ENCODE results near the gene PARP3. TPM values are rescaled to one million over a fixed set of nuclear protein-coding genes. Genes with fewer than 3 reads are reported as not detected.
A peak's percentile ranks its signal among the peaks of the same experiment; 100 is the strongest.

PARP3 gene
- polyA plus RNA-seq, 2 of the 4 experiments (the other 2 are of a cell fraction) = 7.6 to 11.0 TPM

- no peaks in the 10 kb centered on the region for H3K9me3 ChIP-seq
- POLR2A ChIA-PET = no interaction called here
- no peak for DNase-seq (ENCODE audit: low read depth in 1 of 2, low spot score in 1 of 2)
- no peak for ATAC-seq
- H3K4me2 ChIP-seq = no peak overlapping the region
- FAIRE-seq = no peak
- CTCF ChIA-PET = interaction anchor here (1.4 to 1.6 kb wide), 2 partner anchors 12 to 37 kb away, joined by 3 to 4 read pairs; partner anchors contain the start of genes PCBP4 and RRP9
- H3K4me3 ChIP-seq = no peak overlapping the region
- no peak overlapping the region for H3K27ac ChIP-seq
- 85% methylated on average over 4 of the region's 4 CpGs for WGBS (ENCODE audit: missing lambda C conversion rate)
- peaks cover 25% of the 10 kb centered on the region for H3K4me1 ChIP-seq
- TF ChIP-seq, protein P1, sequence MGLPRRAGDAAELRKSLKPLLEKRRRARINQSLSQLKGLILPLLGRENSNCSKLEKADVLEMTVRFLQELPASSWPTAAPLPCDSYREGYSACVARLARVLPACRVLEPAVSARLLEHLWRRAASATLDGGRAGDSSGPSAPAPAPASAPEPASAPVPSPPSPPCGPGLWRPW (IDR thresholded peaks at IDR 0.05) = no peak
- TF ChIP-seq PHF8 (IDR thresholded peaks at IDR 0.05; ENCODE audit: borderline replicate concordance, low read depth) = no peak
- no peak for TF ChIP-seq NPAS2 (CRISPR knock-in tag; IDR thresholded peaks at IDR 0.05; ENCODE audit: borderline replicate concordance)
- TF ChIP-seq CHD4 (IDR thresholded peaks at IDR 0.05; ENCODE audit: borderline replicate concordance) = no peak
- no peak for TF ChIP-seq MYC (IDR thresholded peaks at IDR 0.05; ENCODE audit: borderline replicate concordance, low read length)
- TF ChIP-seq, protein P2, sequence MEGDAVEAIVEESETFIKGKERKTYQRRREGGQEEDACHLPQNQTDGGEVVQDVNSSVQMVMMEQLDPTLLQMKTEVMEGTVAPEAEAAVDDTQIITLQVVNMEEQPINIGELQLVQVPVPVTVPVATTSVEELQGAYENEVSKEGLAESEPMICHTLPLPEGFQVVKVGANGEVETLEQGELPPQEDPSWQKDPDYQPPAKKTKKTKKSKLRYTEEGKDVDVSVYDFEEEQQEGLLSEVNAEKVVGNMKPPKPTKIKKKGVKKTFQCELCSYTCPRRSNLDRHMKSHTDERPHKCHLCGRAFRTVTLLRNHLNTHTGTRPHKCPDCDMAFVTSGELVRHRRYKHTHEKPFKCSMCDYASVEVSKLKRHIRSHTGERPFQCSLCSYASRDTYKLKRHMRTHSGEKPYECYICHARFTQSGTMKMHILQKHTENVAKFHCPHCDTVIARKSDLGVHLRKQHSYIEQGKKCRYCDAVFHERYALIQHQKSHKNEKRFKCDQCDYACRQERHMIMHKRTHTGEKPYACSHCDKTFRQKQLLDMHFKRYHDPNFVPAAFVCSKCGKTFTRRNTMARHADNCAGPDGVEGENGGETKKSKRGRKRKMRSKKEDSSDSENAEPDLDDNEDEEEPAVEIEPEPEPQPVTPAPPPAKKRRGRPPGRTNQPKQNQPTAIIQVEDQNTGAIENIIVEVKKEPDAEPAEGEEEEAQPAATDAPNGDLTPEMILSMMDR (IDR thresholded peaks at IDR 0.05) = no peak
Observed at GRCh38 chr3:51978143-51978502, 36.0 kb downstream of the PARP3 start.

- POLR2A ChIA-PET = no interaction called here
- peaks cover 23% of the 10 kb centered on the region for H3K4me1 ChIP-seq
- TF ChIP-seq JUN (IDR thresholded peaks at IDR 0.05) = no peak
- TF ChIP-seq HEYL (CRISPR knock-in tag; IDR thresholded peaks at IDR 0.05) = no peak
- no peak for TF ChIP-seq SREBF2 (IDR thresholded peaks at IDR 0.05)
- no peaks in the 10 kb centered on the region for H3K9me3 ChIP-seq
- no peak overlapping the region for H3K4me2 ChIP-seq
- FAIRE-seq (no peak), ATAC-seq (no peak), DNase-seq (ENCODE audit: low read depth in 1 of 2, low spot score in 1 of 2) (no peak)
- WGBS (ENCODE audit: missing lambda C conversion rate) = 95% methylated on average over 10 of the region's 10 CpGs
- CTCF ChIA-PET = interaction anchor here (0.6 to 2.9 kb wide), 4 partner anchors 10 to 60 kb away, joined by 3 to 12 read pairs (median 4); partner anchors contain the start of gene RRP9
- H3K27ac ChIP-seq = no peak overlapping the region
- no peak overlapping the region for H3K4me3 ChIP-seq
Observed at GRCh38 chr3:51980253-51980652, 38.1 kb downstream of the PARP3 start.

DNA sequence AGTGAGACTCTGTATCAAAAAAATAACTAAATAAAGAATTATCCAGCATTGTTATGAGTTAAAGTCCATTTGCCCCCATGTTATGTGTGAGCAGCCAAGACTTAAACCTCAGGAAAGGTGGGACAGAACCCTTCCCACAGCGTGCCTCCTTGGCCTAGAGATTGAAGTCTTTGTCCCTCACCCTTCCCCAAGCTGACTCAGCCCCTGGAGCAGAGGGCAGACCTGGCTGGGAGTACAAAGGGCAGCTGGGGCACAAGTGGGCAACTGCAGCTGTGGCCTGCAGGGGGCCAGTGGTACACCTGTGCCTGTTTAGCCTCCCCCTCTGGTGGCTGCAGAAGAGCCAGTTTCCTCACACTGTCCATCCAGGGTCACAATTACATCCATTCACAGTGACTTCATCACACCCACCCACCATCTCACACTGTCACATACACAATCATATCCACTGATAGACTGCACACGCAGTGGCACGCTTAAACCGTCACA, 40.2 kb downstream of the PARP3 start:
- CTCF ChIA-PET = interaction anchor here (0.8 to 5.0 kb wide), 12 partner anchors 9 to 180 kb away, joined by 3 to 53 read pairs (median 6); partner anchors contain the start of genes ABHD14A, ABHD14B, PARP3 and PCBP4
- TF ChIP-seq TFCP2L1 (CRISPR knock-in tag; IDR thresholded peaks at IDR 0.05) (no peak), GATA3 (IDR thresholded peaks at IDR 0.05; ENCODE audit: borderline replicate concordance) (no peak), ZSCAN20 (CRISPR knock-in tag; IDR thresholded peaks at IDR 0.05) (no peak), MYC (IDR thresholded peaks at IDR 0.05; ENCODE audit: borderline replicate concordance, low read length) (peak; percentile 52; the same call in 1 of the 2 replicates), CHD4 (IDR thresholded peaks at IDR 0.05; ENCODE audit: borderline replicate concordance) (no peak; the same call in 1 of the 2 replicates), ESRRA (IDR thresholded peaks at IDR 0.05; ENCODE audit: borderline replicate concordance, low read length) (0 out of 2 replicates have a peak, but pooled peaks have one; percentile 50), MAFK (IDR thresholded peaks at IDR 0.05; ENCODE audit: partially characterized antibody) (peak; percentile 59), MAX (IDR thresholded peaks at IDR 0.05) (peak; percentile 33; the same call in 1 of the 2 replicates), NPAS2 (CRISPR knock-in tag; IDR thresholded peaks at IDR 0.05; ENCODE audit: borderline replicate concordance) (no peak), RARB (CRISPR knock-in tag; IDR thresholded peaks at IDR 0.05) (no peak)
- TF ChIP-seq, protein P3, sequence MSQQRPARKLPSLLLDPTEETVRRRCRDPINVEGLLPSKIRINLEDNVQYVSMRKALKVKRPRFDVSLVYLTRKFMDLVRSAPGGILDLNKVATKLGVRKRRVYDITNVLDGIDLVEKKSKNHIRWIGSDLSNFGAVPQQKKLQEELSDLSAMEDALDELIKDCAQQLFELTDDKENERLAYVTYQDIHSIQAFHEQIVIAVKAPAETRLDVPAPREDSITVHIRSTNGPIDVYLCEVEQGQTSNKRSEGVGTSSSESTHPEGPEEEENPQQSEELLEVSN (IDR thresholded peaks at IDR 0.05; ENCODE audit: borderline replicate concordance, low read depth) = no peak
- TF ChIP-seq, protein P2 (IDR thresholded peaks at IDR 0.05) = peak; percentile 47
- H3K27ac ChIP-seq = peak overlapping the region; percentile 80 to 97
- POLR2A ChIA-PET = interaction anchor here (1.0 to 3.3 kb wide), 6 partner anchors 9 to 172 kb away, joined by 3 to 32 read pairs (median 14); partner anchors contain the start of genes ABHD14B, DUSP7, PARP3 and RPL29
- WGBS (ENCODE audit: missing lambda C conversion rate) = 3% methylated on average over 4 of the region's 4 CpGs
- peak overlapping the region; percentile 51 for H3K4me3 ChIP-seq
- FAIRE-seq (no peak), ATAC-seq (peak; percentile 79 to 80), DNase-seq (ENCODE audit: low read depth in 1 of 2, low spot score in 1 of 2) (peak; percentile 82 to 95)
- peak overlapping the region; percentile 74 for H3K4me2 ChIP-seq
- H3K4me1 ChIP-seq = peaks cover 32% of the 10 kb centered on the region
- no peaks in the 10 kb centered on the region for H3K9me3 ChIP-seq

All from A549 (cell line).